GM12878 (cell line): ENCODE data around the gene CDX1. TPM values are rescaled to one million over a fixed set of nuclear protein-coding genes. Genes with fewer than 3 reads are reported as not detected.

Source experiments
- ATAC-seq: fragments of 200-7000 bp; cut with Tn5 transposase; 3 replicates; pipeline ENCODE4 v1.9.1; 2020; ENCODE audit warnings: mild to moderate bottlenecking, moderate library complexity
- BruUV-seq: library from RNA; stranded (reverse); fragments of 400-500 nt; replicated peaks from 2 replicates; lab custom pipeline; 2021; lab: Mats Ljungman, UMichigan
- CTCF ChIA-PET: fragments of 300-600 bp; sonication (Branson Sonifier 250); formaldehyde crosslinking; extraction: SDS; loops from one replicate; lab custom pipeline; 2021; ENCODE audit warnings: inconsistent platforms; lab: Yijun Ruan, JAX
- POLR2A ChIA-PET: fragments of 350-600 bp; formaldehyde crosslinking; extraction: SDS; loops from one replicate; lab custom pipeline; 2021; ENCODE audit warnings: inconsistent platforms; lab: Charles Lee
- RAD21 ChIA-PET: fragments of 300-600 bp; sonication (Branson Sonifier 250); formaldehyde crosslinking; loops from one replicate; lab custom pipeline; 2023; ENCODE audit warnings: antibody characterized with exemption; ENCODE audit not compliant: unreplicated experiment; lab: Charles Lee
- SMC1A ChIA-PET: fragments of 300-600 bp; sonication (Branson Sonifier 250); formaldehyde crosslinking; loops from one replicate; lab custom pipeline; 2023; ENCODE audit not compliant: unreplicated experiment, uncharacterized antibody; lab: Charles Lee
- DNase-seq: peaks from one replicate; pipeline ENCODE4 v3.0.0-alpha.2; 2011; ENCODE audit warnings: low read depth, low spot score
- FAIRE-seq: peaks from 3 replicates; lab custom pipeline; 2011; peaks lifted over from hg19 to GRCh38; lab: Jason Lieb, UNC
- H2AFZ ChIP-seq: 2 replicates; pipeline ENCODE4 v1.6.0; 2011; ENCODE audit warnings: low read depth, low read length, control low read depth; ENCODE audit not compliant: control insufficient read depth
- H3K27ac ChIP-seq: 2 replicates; pipeline ENCODE4 v1.5.1; 2011; ENCODE audit warnings: control low read depth; ENCODE audit not compliant: control insufficient read depth, insufficient read depth
- H3K27me3 ChIP-seq, 2 experiments: replicated peaks in 1 of 2; 2 replicates each; pipeline versions ENCODE4 v1.6.0 to v1.6.1; 2011; ENCODE audit warnings: low read length in 1 of 2; ENCODE audit not compliant: control insufficient read depth in 2 of 2, insufficient read depth in 2 of 2
- H3K36me3 ChIP-seq, 2 experiments: 2 replicates each; pipeline ENCODE4 v1.5.1; 2011; ENCODE audit warnings: low read length in 1 of 2; ENCODE audit not compliant: control insufficient read depth in 2 of 2, insufficient read depth in 2 of 2
- H3K4me1 ChIP-seq: 2 replicates; pipeline ENCODE4 v1.6.1; 2011; ENCODE audit warnings: mild to moderate bottlenecking, low read length, moderate library complexity, mixed read lengths; ENCODE audit not compliant: control insufficient read depth, insufficient read depth
- H3K4me2 ChIP-seq: 2 replicates; pipeline ENCODE4 v1.6.0; 2011; ENCODE audit warnings: control low read depth; ENCODE audit not compliant: control insufficient read depth, insufficient read depth
- H3K4me3 ChIP-seq: fragments of 200-600 bp; sonication (generic); 2 replicates; pipeline ENCODE4 v1.5.1; 2016
- H3K79me2 ChIP-seq: 2 replicates; pipeline ENCODE4 v1.6.0; 2011; ENCODE audit warnings: low read length; ENCODE audit not compliant: control insufficient read depth, insufficient read depth
- H3K9ac ChIP-seq: 2 replicates; pipeline ENCODE4 v1.8.0; 2011; ENCODE audit warnings: low read length, control low read depth, mixed read lengths; ENCODE audit not compliant: control insufficient read depth, insufficient read depth
- H3K9me3 ChIP-seq: replicated peaks from 3 replicates; pipeline ENCODE4 v1.5.1; 2011; ENCODE audit warnings: mild to moderate bottlenecking, low read length; ENCODE audit not compliant: control insufficient read depth, insufficient read depth
- H4K20me1 ChIP-seq: 2 replicates; pipeline ENCODE4 v1.6.0; 2011; ENCODE audit not compliant: control insufficient read depth, insufficient read depth
- ATF7 ChIP-seq: fragments of 450-650 bp; IDR thresholded peaks from 2 replicates; pipeline ENCODE4 v1.6.1; 2016; ENCODE audit warnings: low read depth, mild to moderate bottlenecking
- BACH1 ChIP-seq: fragments of 450-650 bp; IDR thresholded peaks from 2 replicates; pipeline ENCODE4 v1.6.1; 2017; ENCODE audit warnings: mild to moderate bottlenecking, borderline replicate concordance
- BCL3 ChIP-seq: IDR thresholded peaks from 2 replicates; pipeline ENCODE4 v1.6.1; 2011; ENCODE audit warnings: borderline replicate concordance, low read depth, mild to moderate bottlenecking, moderate library complexity, low read length; ENCODE audit not compliant: insufficient read depth, poor library complexity, severe bottlenecking
- EGR1 ChIP-seq, 2 experiments: IDR thresholded peaks; 1 replicate in 1 of 2; 2 replicates in 1 of 2; pipeline ENCODE4 v1.6.1; 2011 to 2012; ENCODE audit warnings: low read depth in 2 of 2, low read length in 2 of 2, borderline replicate concordance in 1 of 2, mild to moderate bottlenecking in 1 of 2, moderate library complexity in 1 of 2
- FOS ChIP-seq: IDR thresholded peaks from 3 replicates; pipeline ENCODE4 v1.6.1; 2011; ENCODE audit warnings: borderline replicate concordance; ENCODE audit not compliant: insufficient read length; ENCODE audit errors: extremely low read depth
- HDAC6 ChIP-seq: fragments of 200-600 bp; sonication (generic); IDR thresholded peaks from one replicate; pipeline ENCODE4 v1.8.0; 2017; ENCODE audit warnings: antibody characterized with exemption; ENCODE audit not compliant: unreplicated experiment
- LARP7 ChIP-seq: fragments of 450-650 bp; IDR thresholded peaks from 2 replicates; pipeline ENCODE4 v1.6.1; 2017; ENCODE audit warnings: mild to moderate bottlenecking
- MEF2A ChIP-seq: IDR thresholded peaks from 2 replicates; pipeline ENCODE4 v1.6.1; 2011; ENCODE audit warnings: low read depth, mild to moderate bottlenecking, low read length, moderate library complexity; ENCODE audit not compliant: insufficient read depth
- NFXL1 ChIP-seq: fragments of 450-650 bp; IDR thresholded peaks from 2 replicates; pipeline ENCODE4 v1.6.1; 2017; ENCODE audit warnings: antibody characterized with exemption, mild to moderate bottlenecking, borderline replicate concordance
- RCOR1 ChIP-seq: conservative IDR thresholded peaks from 2 replicates; pipeline ENCODE4 v1.6.1; 2012; ENCODE audit warnings: low read depth, low read length, improper control_type of control experiment
- SREBF1 ChIP-seq: IDR thresholded peaks from 2 replicates; pipeline ENCODE4 v1.6.1; 2012; ENCODE audit warnings: mild to moderate bottlenecking, low read length
- SUPT20H ChIP-seq: IDR thresholded peaks from 2 replicates; pipeline ENCODE4 v1.6.1; 2011; ENCODE audit warnings: low read depth, mild to moderate bottlenecking, low read length, moderate library complexity, borderline replicate concordance; ENCODE audit not compliant: control insufficient read depth
- WGBS: methylation state at CpG from one replicate; pipeline ENCODE4 v1.1.6; 2016; ENCODE audit warnings: low lambda C conversion rate; ENCODE audit not compliant: insufficient replicate concordance, insufficient coverage; ENCODE audit errors: missing lambda C conversion rate; 5-methylcytosine and 5-hydroxymethylcytosine counted together
- in situ Hi-C: fragments of 300-500 bp; cut with MboI; formaldehyde crosslinking; loops from 9 replicates; pipeline ENCODE4 v1.14.3; 2018; ENCODE audit warnings: mixed read lengths
- intact Hi-C: fragments of 100-400 bp; cut with micrococcal nuclease; formaldehyde crosslinking; loops from one replicate; pipeline ENCODE4 v1.14.2; 2022; ENCODE audit not compliant: unreplicated experiment
- polyA plus RNA-seq, 11 experiments: library from polyadenylated mRNA; depleted of rRNA in 4 of 11; unstranded in 6 of 11; stranded (reverse) in 5 of 11; fragments of >200 nt; fragmentation: Nextera tagmentation in 4 of 11; fragmentation: Illumina TruSeq in 1 of 11; extraction: Ambion mirVana in 4 of 11; extraction: Trizol in 1 of 11; gene quantifications; 1 replicate in 1 of 11; 2 replicates in 10 of 11; pipeline versions ENCODE4 v1.2.1 to v1.2.3, GENCODE V29; 2011 to 2016; ENCODE audit warnings: inconsistent platforms in 2 of 11, missing spikeins in 2 of 11, low read depth in 1 of 11
- total RNA-seq, 4 experiments: library from RNA; depleted of rRNA in 3 of 4; stranded (reverse); fragments of >200 nt in 3 of 4; fragmentation: Illumina TruSeq in 1 of 4; extraction: Trizol in 1 of 4; gene quantifications; 2 replicates each; pipeline versions ENCODE4 v1.2.1 to v1.2.3, GENCODE V29; 2013 to 2021

CDX1 gene
- total and polyA plus RNA-seq, 10 of the 15 experiments (the other 5 are each of a cell fraction or from before 2014, with no cell fraction given), result not detected

- H3K79me2 ChIP-seq, result no peaks in the 10 kb centered on the region
- 33% methylated on average over 4 of the region's 4 CpGs for WGBS
Observed at GRCh38 chr5:150131461-150131860, 35.1 kb upstream of the CDX1 start.

GRCh38 chr5:150131978-150132694 is 34.4 kb upstream of the CDX1 start:
- Histone ChIP-seq H3K27ac (no peak overlapping the region), H2AFZ (no peak overlapping the region), H3K9ac (no peak overlapping the region), H3K79me2 (no peaks in the 10 kb centered on the region), H3K36me3 (no peaks in the 10 kb centered on the region), H3K4me3 (no peak overlapping the region), H4K20me1 (no peaks in the 10 kb centered on the region), H3K27me3 (no peaks in the 10 kb centered on the region), H3K9me3 (no peaks in the 10 kb centered on the region), H3K4me1 (no peaks in the 10 kb centered on the region), H3K4me2 (no peak overlapping the region)
- no peak for FAIRE-seq
- 38% methylated on average over 12 of the region's 12 CpGs for WGBS
- no TSS peak for BruUV-seq
- RAD21 ChIA-PET, result interaction anchor here (1.2 to 1.3 kb wide), 3 partner anchors 43 to 298 kb away, joined by 3 read pairs; no protein-coding TSS in a partner anchor
- POLR2A ChIA-PET, result no interaction called here
- CTCF ChIA-PET, result no interaction called here
- ATAC-seq, result no peak
- in situ Hi-C loops (no loop called here), intact Hi-C loops (loop anchor here (2.0 kb wide), 1 partner anchor 43 kb away; no protein-coding TSS in a partner anchor)
- SMC1A ChIA-PET, result interaction anchor here (4.8 kb wide), 1 partner anchor 87 kb away, joined by 22 read pairs; no protein-coding TSS in a partner anchor
- DNase-seq, result no peak
- TF ChIP-seq FOS (no peak), LARP7 (no peak), MEF2A (no peak), RCOR1 (no peak), BACH1 (no peak), BCL3 (no peak), ATF7 (no peak), SUPT20H (no peak), NFXL1 (no peak)

More at GRCh38 chr5:150131461-150131860, 35.1 kb upstream of the CDX1 start:
- no peak overlapping the region for H3K27ac ChIP-seq
- H3K9ac ChIP-seq, result no peak overlapping the region
- no peak for TF ChIP-seq SREBF1
- no peak for TF ChIP-seq EGR1 (IDR thresholded peaks at IDR 0.05; ENCODE audit: borderline replicate concordance in 1 of 2, low read depth in 2 of 2, low read length in 2 of 2)
- TF ChIP-seq HDAC6, result no peak
- POLR2A ChIA-PET, result no interaction called here
- H3K4me1 ChIP-seq, result no peaks in the 10 kb centered on the region
- H3K4me2 ChIP-seq, result no peak overlapping the region
- FAIRE-seq (no peak), ATAC-seq (no peak), DNase-seq (no peak)
- CTCF ChIA-PET, result interaction anchor here (0.7 to 1.7 kb wide), 9 partner anchors 17 to 487 kb away, joined by 3 to 5 read pairs (median 4); no protein-coding TSS in a partner anchor
- no peak overlapping the region for H3K4me3 ChIP-seq
- in situ Hi-C loops, result no loop called here
- RAD21 ChIA-PET, result interaction anchor here (1.3 to 2.5 kb wide), 3 partner anchors 44 to 297 kb away, joined by 3 to 9 read pairs (median 5); no protein-coding TSS in a partner anchor
- intact Hi-C loops, result loop anchor here (2.0 kb wide), 1 partner anchor 43 kb away; no protein-coding TSS in a partner anchor
- H3K36me3 ChIP-seq, result no peaks in the 10 kb centered on the region
- no peaks in the 10 kb centered on the region for H3K9me3 ChIP-seq
- no peaks in the 10 kb centered on the region for H3K27me3 ChIP-seq
- no peak overlapping the region for H2AFZ ChIP-seq
- BruUV-seq, result no TSS peak
- H4K20me1 ChIP-seq, result no peaks in the 10 kb centered on the region
- SMC1A ChIA-PET, result interaction anchor here (0.7 to 4.8 kb wide), 3 partner anchors 85 to 307 kb away, joined by 3 to 22 read pairs (median 3); no protein-coding TSS in a partner anchor
